GM21360 (cell line): ENCODE measurements around the gene CAMK2B.

Experiments used
- ATAC-seq: cut with Tn5 transposase; IDR thresholded peaks from one replicate; pipeline ENCODE4 v1.9.1; 2021; ENCODE audit warnings: mild to moderate bottlenecking, moderate library complexity; ENCODE audit not compliant: unreplicated experiment

CAMK2B gene

GRCh38 chr7:44258865-44259546 is 66.4 kb downstream of the CAMK2B start:
- no peak for ATAC-seq

- ATAC-seq, result peak; percentile 2
Measured at GRCh38 chr7:44258423-44258760, 67.0 kb downstream of the CAMK2B start.

GRCh38 chr7:44257618-44258422 is 67.6 kb downstream of the CAMK2B start:
- peak; percentile 88 for ATAC-seq

- ATAC-seq, result no peak
Measured at GRCh38 chr7:44257213-44257612, 68.2 kb downstream of the CAMK2B start.

- ATAC-seq, result no peak
Measured at GRCh38 chr7:44256459-44256858, 68.9 kb downstream of the CAMK2B start.

- ATAC-seq, result no peak
Measured at GRCh38 chr7:44251881-44252280, 73.5 kb downstream of the CAMK2B start.

- no peak for ATAC-seq
Measured at GRCh38 chr7:44251269-44251668, 74.1 kb downstream of the CAMK2B start.

GRCh38 chr7:44249639-44250234 is 75.7 kb downstream of the CAMK2B start:
- no peak for ATAC-seq

- ATAC-seq, result no peak
Measured at GRCh38 chr7:44247868-44248651, 77.3 kb downstream of the CAMK2B start.

- no peak for ATAC-seq
Measured at GRCh38 chr7:44246396-44247113, 78.8 kb downstream of the CAMK2B start.

- ATAC-seq, result no peak
Measured at GRCh38 chr7:44244282-44244681, 81.1 kb downstream of the CAMK2B start.

- no peak for ATAC-seq
Measured at GRCh38 chr7:44242091-44242490, 83.3 kb downstream of the CAMK2B start.

GRCh38 chr7:44240983-44241510 is 84.3 kb downstream of the CAMK2B start:
- ATAC-seq, result no peak

GRCh38 chr7:44240376-44240775 is 85.0 kb downstream of the CAMK2B start:
- ATAC-seq, result no peak

GRCh38 chr7:44239361-44239760 is 86.0 kb downstream of the CAMK2B start:
- ATAC-seq, result no peak

- ATAC-seq, result no peak
Measured at GRCh38 chr7:44238116-44238695, 87.2 kb downstream of the CAMK2B start.

- ATAC-seq, result no peak
Measured at GRCh38 chr7:44237696-44238095, 87.7 kb downstream of the CAMK2B start.

- no peak for ATAC-seq
Measured at GRCh38 chr7:44236333-44236728, 89.1 kb downstream of the CAMK2B start.

- no peak for ATAC-seq
Measured at GRCh38 chr7:44235582-44236332, 89.6 kb downstream of the CAMK2B start.
